HUDEP-2 (cell line): ENCODE data around the gene SH3RF3.
A peak's percentile ranks its signal among the peaks of the same experiment; 100 is the strongest.
"Not testable (repeated sequence)": the region's sequence is repeated elsewhere in the genome, so short reads cannot be mapped to it uniquely, and the experiment has no call there.

Experiments used
- DNase-seq, 76 experiments: peaks; one replicate each; lab custom pipeline; 2025; ENCODE audit not compliant: unreplicated experiment in 76 of 76; lab: John Stamatoyannopoulos, UW

Gene SH3RF3

GRCh38 chr2:109526442-109526970 is 397.5 kb downstream of the SH3RF3 start:
- no peak for DNase-seq

GRCh38 chr2:109527079-109527478 is 398.1 kb downstream of the SH3RF3 start:
- DNase-seq, result no peak

GRCh38 chr2:109527846-109528705 is 399.1 kb downstream of the SH3RF3 start:
- no peak for DNase-seq

DNA sequence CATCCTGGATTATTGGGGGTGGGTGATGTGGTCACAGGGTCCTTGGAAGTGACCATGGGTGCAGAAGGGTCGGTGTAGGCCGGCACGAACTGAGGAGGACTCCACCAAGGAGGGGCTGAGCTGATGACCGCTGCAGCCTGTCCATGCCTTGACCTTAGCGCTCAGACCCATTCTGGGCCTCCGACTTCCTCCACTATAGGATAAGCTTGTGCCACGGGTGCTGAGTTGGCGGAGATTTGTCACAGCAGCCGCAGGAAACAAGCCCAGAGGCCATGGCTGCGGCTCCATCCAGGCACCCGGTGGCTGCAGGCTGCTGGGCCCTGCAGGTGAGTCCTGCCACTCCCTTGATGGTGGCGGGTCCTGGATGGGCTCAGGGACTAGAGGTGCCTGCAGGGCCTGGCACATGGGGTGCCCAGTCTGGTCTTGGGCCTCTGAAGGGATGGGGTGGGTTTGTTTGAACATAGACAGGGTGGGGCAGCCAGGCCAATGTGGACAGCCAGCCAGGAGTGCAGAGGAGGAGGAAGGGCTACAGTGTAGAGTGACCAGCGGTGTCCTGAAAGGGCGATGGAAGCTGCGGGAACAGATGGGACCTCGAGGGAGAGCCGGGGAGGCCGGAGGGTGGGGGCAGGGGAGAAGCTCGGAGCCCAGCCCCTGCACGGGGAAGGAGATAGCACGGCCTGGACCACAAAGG is 400.0 kb downstream of the SH3RF3 start:
- no peak for DNase-seq

- no peak for DNase-seq
Measured at GRCh38 chr2:109529532-109530449, 400.8 kb downstream of the SH3RF3 start.

GRCh38 chr2:109530712-109531111 is 401.7 kb downstream of the SH3RF3 start:
- no peak for DNase-seq

GRCh38 chr2:109531221-109531620 is 402.2 kb downstream of the SH3RF3 start:
- DNase-seq, result no peak

DNA sequence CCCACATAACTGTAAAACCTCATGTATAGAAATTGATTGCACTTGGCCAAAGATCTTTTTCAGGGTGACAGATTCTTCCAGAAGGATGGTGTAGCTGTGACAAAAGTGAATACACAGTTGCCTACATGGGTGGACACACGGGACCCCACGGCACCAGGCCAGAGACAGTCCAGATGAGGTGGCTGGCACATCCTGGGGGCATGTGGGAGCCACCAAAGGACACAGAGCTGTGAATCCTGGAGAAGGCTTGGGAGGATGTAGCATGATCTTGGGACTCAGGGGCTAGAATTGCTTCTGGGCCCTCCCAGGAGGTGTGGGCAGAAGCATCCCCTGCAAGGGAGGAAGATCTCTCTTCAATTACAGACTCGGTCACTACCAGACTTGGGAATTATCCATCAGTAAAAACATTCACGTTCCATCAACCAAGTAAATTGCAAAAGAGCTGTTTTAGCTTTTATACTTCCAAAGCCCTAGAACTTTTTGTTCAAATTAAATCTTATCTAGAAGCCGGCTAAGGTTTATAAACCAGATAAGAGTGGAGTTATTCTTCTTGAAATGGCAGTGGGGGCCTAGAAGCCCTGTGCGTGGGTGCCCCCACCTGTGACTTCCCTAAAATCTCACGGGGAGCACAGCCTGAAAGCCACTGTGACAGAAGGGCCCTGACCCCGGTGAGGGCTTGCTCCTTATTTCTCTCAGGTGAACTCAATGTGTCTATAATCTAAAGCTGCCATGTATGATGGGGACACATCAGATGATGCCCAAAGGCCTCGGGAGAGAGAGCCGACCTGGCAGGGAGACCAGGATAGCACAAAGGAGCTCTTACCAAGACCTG is 403.1 kb downstream of the SH3RF3 start:
- DNase-seq, result no peak

DNA sequence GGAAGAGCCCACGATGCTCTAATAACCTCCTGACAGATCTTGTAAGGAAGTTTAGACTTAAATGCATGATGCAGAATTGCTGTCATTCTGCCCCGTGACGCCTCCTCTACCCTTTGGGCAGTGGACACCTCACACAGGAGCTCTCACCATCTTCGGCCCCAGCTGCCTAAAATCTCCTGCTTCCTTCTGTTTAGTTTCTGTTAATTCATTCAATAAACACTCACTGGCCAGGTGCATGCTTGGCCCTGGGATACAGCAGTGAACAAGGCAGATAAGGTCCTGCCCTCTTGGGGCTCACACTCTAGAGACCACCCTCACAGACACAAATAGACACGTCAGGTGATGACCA is 403.7 kb downstream of the SH3RF3 start:
- DNase-seq, result no peak

- no peak for DNase-seq
Measured at GRCh38 chr2:109533823-109534222, 404.8 kb downstream of the SH3RF3 start.

- no peak for DNase-seq
Measured at GRCh38 chr2:109535217-109535946, 406.4 kb downstream of the SH3RF3 start.

- DNase-seq, result not testable (repeated sequence)
Measured at GRCh38 chr2:109536556-109536955, 407.6 kb downstream of the SH3RF3 start.

- no peak for DNase-seq
Measured at GRCh38 chr2:109537565-109538222, 408.7 kb downstream of the SH3RF3 start.

DNA sequence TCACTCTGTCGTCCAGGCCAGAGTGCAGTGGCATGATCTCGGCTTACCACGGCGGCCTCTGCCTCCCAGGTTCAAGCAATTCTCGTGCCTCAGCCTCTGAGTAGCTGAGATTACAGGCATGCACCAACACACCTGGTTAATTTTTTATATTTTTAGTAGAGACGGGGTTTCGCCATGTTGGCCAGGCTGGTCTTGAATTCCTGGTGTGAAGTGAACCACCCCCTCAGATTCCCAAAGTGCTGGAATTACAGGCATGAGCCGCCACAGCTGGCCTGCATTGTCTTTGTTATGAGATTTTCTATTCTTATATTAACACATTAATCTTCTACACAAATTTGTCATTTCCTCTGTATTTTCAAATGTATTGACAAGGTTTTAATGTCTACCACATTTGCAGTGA is 409.5 kb downstream of the SH3RF3 start:
- DNase-seq, result no peak

DNA sequence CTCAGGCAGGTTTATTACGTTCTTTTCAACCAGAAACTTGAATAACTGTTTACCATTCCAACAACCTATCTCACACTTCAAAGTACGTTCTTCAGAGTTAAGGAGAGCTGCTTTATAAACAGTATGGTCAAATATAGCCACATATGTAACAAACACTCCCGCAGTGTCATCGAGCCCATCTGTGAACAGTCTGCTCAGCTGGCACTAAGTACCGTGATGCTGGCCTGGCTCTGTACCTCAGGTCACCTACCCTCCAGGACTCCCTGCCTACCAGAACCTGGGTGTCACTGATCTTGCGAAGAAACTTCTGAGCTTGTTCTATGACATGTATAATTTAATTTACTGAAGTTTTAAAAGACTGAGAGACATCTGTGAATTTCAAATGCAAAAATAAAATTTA is 413.4 kb downstream of the SH3RF3 start:
- no peak for DNase-seq

GRCh38 chr2:109545828-109546713 is 417.1 kb downstream of the SH3RF3 start:
- peak in 39 of 76 experiments; percentile 1 to 63 (median 19) for DNase-seq

DNA sequence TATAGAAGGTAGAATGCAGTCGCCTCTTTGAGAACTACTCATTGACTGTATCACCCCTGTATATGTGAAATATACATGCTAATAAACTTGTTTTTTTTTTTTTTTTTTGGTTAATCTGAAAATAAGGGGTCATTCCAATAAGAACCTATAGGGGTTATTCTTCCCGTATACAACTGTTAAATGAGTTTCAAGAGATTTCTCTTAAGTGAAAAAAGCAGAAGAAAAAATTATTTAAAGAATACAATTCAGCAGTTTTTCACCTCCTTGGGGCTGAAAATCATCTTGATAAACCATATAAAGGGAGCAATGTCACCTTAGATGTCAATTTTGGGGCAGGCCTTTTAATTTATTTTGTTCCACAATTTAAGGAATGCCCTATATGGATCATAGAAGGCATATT is 418.3 kb downstream of the SH3RF3 start:
- no peak for DNase-seq
